Suprapubic skin (tissue), 4 donors: ENCODE measurements around the gene SLF1.

Source experiments
- CTCF ChIP-seq, 2 donors: fragments of 200-600 bp in 1 of 2; fragments of 450-650 bp in 1 of 2; sonication (generic) in 1 of 2; IDR thresholded peaks; one replicate each; pipeline ENCODE4 v1.5.1; 2016 to 2019; ENCODE audit warnings: antibody characterized with exemption in 2 of 2, mild to moderate bottlenecking in 1 of 2, moderate library complexity in 1 of 2
- EP300 ChIP-seq: sonication (generic); formaldehyde crosslinking; IDR thresholded peaks from one replicate; pipeline ENCODE4 v1.6.1; 2017; ENCODE audit warnings: antibody characterized with exemption
- POLR2A ChIP-seq, 2 donors: fragments of 450-650 bp; IDR thresholded peaks; one replicate each; pipeline ENCODE4 v1.6.1; 2017; ENCODE audit warnings: antibody characterized with exemption in 2 of 2, mild to moderate bottlenecking in 2 of 2, moderate library complexity in 2 of 2
- POLR2AphosphoS5 ChIP-seq, 3 donors: sonication (generic); formaldehyde crosslinking; IDR thresholded peaks; one replicate each; pipeline ENCODE4 v1.6.1; 2017; ENCODE audit warnings: antibody characterized with exemption in 3 of 3

- TF ChIP-seq CTCF (IDR thresholded peaks at IDR 0.05) (no peak), POLR2AphosphoS5 (IDR thresholded peaks at IDR 0.05) (no peak), POLR2A (IDR thresholded peaks at IDR 0.05) (no peak), EP300 (no peak)
These were observed 54.3 kb downstream of the SLF1 start for GRCh38 chr5:94672746-94673145.
